ENCODE data around the gene SNHG17.
"Not testable (repeated sequence)": the region's sequence is repeated elsewhere in the genome, so short reads cannot be mapped to it uniquely, and the experiment has no call there.

Gene SNHG17

DNA sequence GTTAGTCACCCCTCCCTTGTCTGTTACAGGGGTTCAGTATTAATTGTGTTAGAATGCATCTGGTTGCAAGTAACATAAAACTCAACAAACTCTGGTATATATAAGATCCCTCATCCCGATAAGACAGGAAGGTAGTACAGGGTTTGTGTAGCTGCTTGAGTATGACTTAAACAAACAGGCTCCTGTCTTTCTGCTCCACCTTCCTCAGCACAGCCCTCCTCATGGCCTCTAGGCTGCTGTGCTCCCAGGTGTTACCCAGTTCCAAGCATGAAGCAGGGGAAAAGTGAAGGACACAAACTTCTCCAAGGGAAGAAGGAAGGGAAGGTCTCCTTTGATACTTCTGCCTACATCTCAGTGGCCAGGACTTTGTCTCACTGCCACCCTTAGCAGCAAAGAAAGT lies 36.1 kb upstream of the SNHG17 start:
- TF ChIP-seq, protein P1, sequence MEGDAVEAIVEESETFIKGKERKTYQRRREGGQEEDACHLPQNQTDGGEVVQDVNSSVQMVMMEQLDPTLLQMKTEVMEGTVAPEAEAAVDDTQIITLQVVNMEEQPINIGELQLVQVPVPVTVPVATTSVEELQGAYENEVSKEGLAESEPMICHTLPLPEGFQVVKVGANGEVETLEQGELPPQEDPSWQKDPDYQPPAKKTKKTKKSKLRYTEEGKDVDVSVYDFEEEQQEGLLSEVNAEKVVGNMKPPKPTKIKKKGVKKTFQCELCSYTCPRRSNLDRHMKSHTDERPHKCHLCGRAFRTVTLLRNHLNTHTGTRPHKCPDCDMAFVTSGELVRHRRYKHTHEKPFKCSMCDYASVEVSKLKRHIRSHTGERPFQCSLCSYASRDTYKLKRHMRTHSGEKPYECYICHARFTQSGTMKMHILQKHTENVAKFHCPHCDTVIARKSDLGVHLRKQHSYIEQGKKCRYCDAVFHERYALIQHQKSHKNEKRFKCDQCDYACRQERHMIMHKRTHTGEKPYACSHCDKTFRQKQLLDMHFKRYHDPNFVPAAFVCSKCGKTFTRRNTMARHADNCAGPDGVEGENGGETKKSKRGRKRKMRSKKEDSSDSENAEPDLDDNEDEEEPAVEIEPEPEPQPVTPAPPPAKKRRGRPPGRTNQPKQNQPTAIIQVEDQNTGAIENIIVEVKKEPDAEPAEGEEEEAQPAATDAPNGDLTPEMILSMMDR (IDR thresholded peaks at IDR 0.05; ENCODE audit: insufficient read depth, missing control alignments) = no peak
- FAIRE-seq (no peak), DNase-seq (ENCODE audit: insufficient read length, low spot score) (no peak)

DNA sequence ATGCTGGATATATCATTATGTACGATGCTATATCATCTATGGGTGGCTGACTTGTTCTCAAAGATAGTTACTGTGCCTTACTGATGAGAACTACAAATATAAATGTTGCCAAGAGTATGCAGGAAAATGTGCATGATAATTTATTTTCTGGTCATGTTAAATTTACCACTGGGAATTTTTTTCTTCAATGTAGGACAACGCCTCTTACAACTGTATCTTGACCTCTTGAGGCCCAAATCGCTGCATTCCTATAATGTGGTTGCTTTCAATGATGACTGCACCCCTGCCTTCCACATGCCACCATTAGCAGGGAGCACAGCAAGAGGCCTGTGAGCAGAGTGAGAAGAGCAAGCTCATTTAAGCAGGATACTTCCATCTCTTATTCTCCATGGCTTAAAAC lies 31.9 kb upstream of the SNHG17 start:
- DNase-seq (ENCODE audit: insufficient read length, low spot score) (no peak), FAIRE-seq (no peak)
- TF ChIP-seq, protein P1 (IDR thresholded peaks at IDR 0.05; ENCODE audit: insufficient read depth, missing control alignments) = no peak

DNA sequence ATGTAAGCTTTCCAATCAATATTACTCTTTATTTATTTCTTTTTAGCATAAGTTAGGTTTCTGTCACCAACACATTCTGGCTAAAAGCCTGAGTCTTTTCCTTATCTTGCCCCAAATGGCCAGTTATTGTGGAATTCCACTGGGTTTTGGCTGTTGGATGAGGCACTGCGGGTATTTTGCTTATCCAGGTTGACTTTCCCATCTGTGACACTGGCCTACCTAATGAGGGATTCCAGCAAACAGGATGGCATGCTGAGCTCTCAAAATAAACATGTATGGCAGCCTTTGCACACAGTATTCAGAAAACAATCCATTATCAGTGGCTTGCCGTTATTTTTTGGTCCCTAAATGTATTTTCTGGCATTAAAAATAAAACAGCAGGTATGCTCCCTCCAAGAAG lies 31.0 kb upstream of the SNHG17 start:
- DNase-seq (ENCODE audit: insufficient read length, low spot score) (no peak), FAIRE-seq (no peak)
- TF ChIP-seq, protein P1 (IDR thresholded peaks at IDR 0.05; ENCODE audit: insufficient read depth, missing control alignments) = no peak

DNA sequence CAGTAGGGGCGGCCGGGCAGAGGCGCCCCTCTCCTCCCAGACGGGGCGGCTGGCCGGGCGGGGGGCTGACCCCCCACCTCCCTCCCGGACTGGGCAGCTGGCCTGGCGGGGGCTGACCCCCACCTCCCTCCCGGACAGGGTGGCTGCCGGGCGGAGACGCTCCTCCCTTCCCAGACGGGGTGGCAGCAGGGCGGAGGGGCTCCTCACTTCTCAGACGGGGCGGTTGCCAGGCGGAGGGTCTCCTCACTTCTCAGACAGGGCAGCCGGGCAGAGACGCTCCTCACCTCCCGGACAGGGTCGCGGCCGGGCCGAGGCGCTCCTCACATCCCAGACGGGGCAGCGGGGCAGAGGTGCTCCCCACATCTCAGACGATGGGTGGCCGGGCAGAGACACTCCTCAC lies 26.4 kb upstream of the SNHG17 start:
- DNase-seq (ENCODE audit: insufficient read length, low spot score); FAIRE-seq: not testable (repeated sequence)

DNA sequence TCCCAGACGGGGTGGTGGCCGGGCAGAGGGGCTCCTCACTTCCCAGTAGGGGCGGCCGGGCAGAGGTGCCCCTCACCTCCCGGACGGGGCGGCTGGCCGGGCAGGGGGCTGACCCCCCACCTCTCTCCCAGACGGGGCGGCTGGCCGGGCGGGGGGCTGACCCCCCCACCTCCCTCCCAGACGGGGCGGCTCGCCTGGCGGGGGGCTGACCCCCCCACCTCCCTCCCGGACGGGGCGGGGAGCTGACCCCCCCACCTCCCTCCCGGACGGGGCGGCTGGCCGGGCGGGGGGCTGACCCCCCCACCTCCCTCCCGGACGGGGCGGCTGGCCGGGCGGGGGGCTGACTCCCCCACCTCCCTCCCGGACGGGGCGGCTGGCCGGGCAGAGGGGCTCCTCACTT lies 26.0 kb upstream of the SNHG17 start:
- not testable (repeated sequence) for DNase-seq (ENCODE audit: insufficient read length, low spot score); FAIRE-seq

DNA sequence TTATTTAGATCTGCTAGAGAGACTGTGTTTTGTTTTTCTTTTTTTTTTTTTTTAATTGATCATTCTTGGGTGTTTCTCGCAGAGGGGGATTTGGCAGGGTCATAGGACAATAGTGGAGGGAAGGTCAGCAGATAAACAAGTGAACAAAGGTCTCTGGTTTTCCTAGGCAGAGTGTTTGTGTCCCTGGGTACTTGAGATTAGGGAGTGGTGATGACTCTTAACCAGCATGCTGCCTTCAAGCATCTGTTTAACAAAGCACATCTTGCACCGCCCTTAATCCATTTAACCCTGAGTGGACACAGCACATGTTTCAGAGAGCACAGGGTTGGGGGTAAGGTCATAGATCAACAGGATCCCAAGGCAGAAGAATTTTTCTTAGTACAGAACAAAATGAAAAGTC lies 25.5 kb upstream of the SNHG17 start:
- not testable (repeated sequence) for FAIRE-seq; DNase-seq (ENCODE audit: insufficient read length, low spot score)

DNA sequence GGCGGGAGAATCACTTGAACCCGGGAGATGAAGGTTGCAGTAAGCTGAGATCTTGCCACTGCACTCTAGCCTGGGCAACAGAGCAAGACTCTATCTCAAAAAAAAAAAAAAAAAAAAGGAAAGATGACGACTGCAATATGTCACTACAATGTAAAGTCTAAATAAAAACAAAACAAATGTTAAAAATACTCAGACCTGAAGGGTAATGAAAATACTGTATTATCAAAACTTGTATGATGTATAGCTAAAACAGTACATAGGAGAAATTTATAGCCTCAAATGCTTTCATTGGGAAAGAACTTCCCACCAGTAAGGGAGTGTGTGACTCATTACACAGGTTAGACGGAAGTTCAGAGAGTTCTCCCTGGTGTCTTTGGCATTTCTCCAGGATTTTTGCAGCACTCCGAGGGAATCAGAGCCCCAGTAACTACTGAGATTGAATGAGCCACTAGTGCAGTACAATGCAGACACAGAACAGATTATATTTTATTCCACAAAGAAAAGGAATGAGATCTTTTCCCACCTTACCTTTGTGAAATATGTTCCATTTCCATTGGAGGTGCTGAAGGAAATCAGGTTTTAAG lies 25.0 kb upstream of the SNHG17 start:
- DNase-seq (ENCODE audit: insufficient read length, low spot score) (no peak), FAIRE-seq (no peak)
- TF ChIP-seq, protein P1 (IDR thresholded peaks at IDR 0.05; ENCODE audit: insufficient read depth, missing control alignments) = no peak

DNA sequence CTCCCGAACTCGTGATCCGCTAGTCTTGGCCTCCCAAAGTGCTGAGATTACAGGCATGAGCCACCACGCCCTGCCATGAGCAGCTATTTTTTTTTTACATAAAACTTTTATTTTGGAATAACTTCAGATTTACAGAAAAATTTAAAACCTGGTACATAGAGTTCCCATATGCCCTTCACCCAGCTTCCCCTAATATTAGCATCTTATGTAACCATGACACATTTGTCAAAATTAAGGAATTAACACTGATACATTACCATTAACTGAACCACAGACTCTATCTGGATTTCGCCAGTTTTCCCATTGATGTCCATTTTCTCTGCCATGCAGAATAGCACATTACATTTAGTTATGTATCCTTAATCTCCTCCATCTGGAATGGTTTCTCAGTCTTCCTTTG lies 23.2 kb upstream of the SNHG17 start:
- TF ChIP-seq, protein P1 (IDR thresholded peaks at IDR 0.05; ENCODE audit: insufficient read depth, missing control alignments) = no peak
- FAIRE-seq (no peak), DNase-seq (ENCODE audit: insufficient read length, low spot score) (no peak)
